ENCODE data around the gene SLC35D2. TPM values are rescaled to one million over a fixed set of nuclear protein-coding genes. Genes with fewer than 3 reads are reported as not detected.

Gene SLC35D2
- total RNA-seq, 1 experiment from 2014 or later = 20.1 TPM

GRCh38 chr9:96281641-96282040 lies 101.9 kb downstream of the SLC35D2 start:
- H3K4me3 Mint-ChIP-seq (ENCODE audit: low read depth, unreplicated experiment) = no peak overlapping the region
- H3K27ac Mint-ChIP-seq (ENCODE audit: unreplicated experiment) = no peak overlapping the region
- H3K27me3 Mint-ChIP-seq (ENCODE audit: unreplicated experiment) = no peaks in the 10 kb centered on the region
- intact Hi-C loops (cut with micrococcal nuclease; ENCODE audit: unreplicated experiment) = no loop called here
- H3K9me3 Mint-ChIP-seq (ENCODE audit: low read depth, unreplicated experiment) = no peaks in the 10 kb centered on the region
- H3K36me3 Mint-ChIP-seq (ENCODE audit: insufficient read depth, unreplicated experiment) = no peaks in the 10 kb centered on the region
- peaks cover 5% of the 10 kb centered on the region for H3K4me1 Mint-ChIP-seq (ENCODE audit: low read depth, unreplicated experiment)
- TF ChIP-seq CTCF (IDR thresholded peaks at IDR 0.05; ENCODE audit: unreplicated experiment) = no peak
- DNase-seq = no peak
- BruUV-seq (replicated peaks) = no TSS peak
- CTCF ChIA-PET = no interaction called here

- H3K4me1 Mint-ChIP-seq (ENCODE audit: low read depth, unreplicated experiment) = peaks cover 5% of the 10 kb centered on the region
- CTCF ChIA-PET = no interaction called here
- no peak overlapping the region for H3K27ac Mint-ChIP-seq (ENCODE audit: unreplicated experiment)
- no peak for TF ChIP-seq CTCF (IDR thresholded peaks at IDR 0.05; ENCODE audit: unreplicated experiment)
- no peak overlapping the region for H3K4me3 Mint-ChIP-seq (ENCODE audit: low read depth, unreplicated experiment)
- intact Hi-C loops (cut with micrococcal nuclease; ENCODE audit: unreplicated experiment) = no loop called here
- no peaks in the 10 kb centered on the region for H3K27me3 Mint-ChIP-seq (ENCODE audit: unreplicated experiment)
- no peaks in the 10 kb centered on the region for H3K36me3 Mint-ChIP-seq (ENCODE audit: insufficient read depth, unreplicated experiment)
- BruUV-seq (replicated peaks) = no TSS peak
- no peaks in the 10 kb centered on the region for H3K9me3 Mint-ChIP-seq (ENCODE audit: low read depth, unreplicated experiment)
- peak; percentile 35 for DNase-seq
Measured at GRCh38 chr9:96279932-96280331, 103.6 kb downstream of the SLC35D2 start.

- H3K27me3 Mint-ChIP-seq (ENCODE audit: unreplicated experiment) = no peaks in the 10 kb centered on the region
- DNase-seq = no peak
- peaks cover 6% of the 10 kb centered on the region for H3K9me3 Mint-ChIP-seq (ENCODE audit: low read depth, unreplicated experiment)
- intact Hi-C loops (cut with micrococcal nuclease; ENCODE audit: unreplicated experiment) = no loop called here
- no TSS peak for BruUV-seq (replicated peaks)
- H3K4me3 Mint-ChIP-seq (ENCODE audit: low read depth, unreplicated experiment) = no peak overlapping the region
- CTCF ChIA-PET = no interaction called here
- no peaks in the 10 kb centered on the region for H3K4me1 Mint-ChIP-seq (ENCODE audit: low read depth, unreplicated experiment)
- no peak for TF ChIP-seq CTCF (IDR thresholded peaks at IDR 0.05; ENCODE audit: unreplicated experiment)
- no peaks in the 10 kb centered on the region for H3K36me3 Mint-ChIP-seq (ENCODE audit: insufficient read depth, unreplicated experiment)
- H3K27ac Mint-ChIP-seq (ENCODE audit: unreplicated experiment) = no peak overlapping the region
Measured at GRCh38 chr9:96274939-96275338, 108.6 kb downstream of the SLC35D2 start.

Other genes with a start within 250 kb of the SLC35D2 start
- 1.2 and 1.5 TPM in 2 replicates for gene HSD17B3, start 81.5 kb downstream of the SLC35D2 start, total RNA-seq (2022)
- 8.6 and 9.6 TPM in 2 replicates for gene ZNF367, start 34.7 kb upstream of the SLC35D2 start, total RNA-seq (2022)
- gene HABP4, start 66.5 kb upstream of the SLC35D2 start, total RNA-seq (2022) = 9.8 and 11.6 TPM in 2 replicates
- gene CDC14B, start 236.1 kb upstream of the SLC35D2 start, total RNA-seq (2022) = 26.4 and 29.8 TPM in 2 replicates